CD14-positive monocyte (primary cell): ENCODE measurements around the gene LCE1E. TPM values are rescaled to one million over a fixed set of nuclear protein-coding genes. Genes with fewer than 3 reads are reported as not detected.

Experiments
- DNase-seq, 3 donors: peaks; one replicate each; pipeline ENCODE4 v3.0.0-alpha.2; 2011 to 2022
- H2AFZ ChIP-seq: 2 replicates; pipeline ENCODE4 v1.6.0; 2012; ENCODE audit warnings: mild to moderate bottlenecking, low read depth, low read length, inconsistent platforms; ENCODE audit not compliant: insufficient read depth, poor library complexity, severe bottlenecking
- H3K27ac ChIP-seq, 2 donors: 1 replicate in 1 of 2; 2 replicates in 1 of 2; pipeline ENCODE4 v1.5.1; 2012 to 2013; ENCODE audit warnings: low read length in 2 of 2, control low read depth in 1 of 2, inconsistent platforms in 1 of 2, low read depth in 1 of 2, mild to moderate bottlenecking in 1 of 2
- H3K27me3 ChIP-seq, 2 donors: one replicate each; pipeline versions ENCODE4 v1.6.0 to v1.6.1; 2011 to 2013; ENCODE audit warnings: low read length in 2 of 2; ENCODE audit not compliant: control insufficient read depth in 2 of 2, insufficient read depth in 2 of 2
- H3K36me3 ChIP-seq, 2 donors: replicated peaks in 1 of 2; 1 replicate in 1 of 2; 2 replicates in 1 of 2; pipeline versions ENCODE4 v1.5.1 to v1.6.1; 2012 to 2013; ENCODE audit warnings: low read length in 2 of 2, control low read depth in 1 of 2, inconsistent platforms in 1 of 2, mild to moderate bottlenecking in 1 of 2; ENCODE audit not compliant: insufficient read depth in 2 of 2, control insufficient read depth in 1 of 2
- H3K4me1 ChIP-seq, 2 donors: 1 replicate in 1 of 2; 2 replicates in 1 of 2; pipeline versions ENCODE4 v1.5.1 to v1.6.1; 2012 to 2013; ENCODE audit warnings: low read length in 2 of 2, control low read depth in 1 of 2, inconsistent platforms in 1 of 2, mild to moderate bottlenecking in 1 of 2, moderate library complexity in 1 of 2; ENCODE audit not compliant: insufficient read depth in 2 of 2, control insufficient read depth in 1 of 2
- H3K4me2 ChIP-seq: replicated peaks from 2 replicates; pipeline ENCODE3; 2012; ENCODE audit warnings: low read length, moderate library complexity, mild to moderate bottlenecking; ENCODE audit not compliant: poor library complexity, severe bottlenecking; ENCODE audit errors: extremely low read depth
- H3K4me3 ChIP-seq, 3 experiments: fragments of 200-600 bp in 1 of 3; sonication (generic) in 1 of 3; replicated peaks in 1 of 3; 1 replicate in 2 of 3; 2 replicates in 1 of 3; pipeline ENCODE4 v1.5.1; 2011 to 2013; ENCODE audit warnings: low read length in 3 of 3, mild to moderate bottlenecking in 3 of 3, control low read depth in 2 of 3, low read depth in 2 of 3, inconsistent platforms in 1 of 3, moderate library complexity in 1 of 3
- H3K79me2 ChIP-seq: 2 replicates; pipeline ENCODE4 v1.6.0; 2012; ENCODE audit warnings: mild to moderate bottlenecking, control low read depth, inconsistent platforms, low read length, moderate library complexity; ENCODE audit not compliant: insufficient read depth
- H3K9ac ChIP-seq: 2 replicates; pipeline ENCODE4 v1.6.0; 2017; ENCODE audit warnings: low read length, mild to moderate bottlenecking; ENCODE audit not compliant: insufficient read depth, poor library complexity, severe bottlenecking
- H3K9me3 ChIP-seq, 2 donors: replicated peaks in 1 of 2; 1 replicate in 1 of 2; 2 replicates in 1 of 2; pipeline versions ENCODE4 v1.5.1 to v1.6.1; 2012 to 2013; ENCODE audit warnings: low read length in 2 of 2, control low read depth in 1 of 2; ENCODE audit not compliant: control insufficient read depth in 1 of 2, insufficient read depth in 1 of 2
- H4K20me1 ChIP-seq: 2 replicates; pipeline ENCODE4 v1.6.0; 2012; ENCODE audit warnings: mild to moderate bottlenecking, low read length, control low read depth, moderate library complexity; ENCODE audit not compliant: insufficient read depth
- H3K27ac Mint-ChIP-seq, 7 donors: one replicate each; pipeline ENCODE4 v1.8.0; 2020; ENCODE audit warnings: mild to moderate bottlenecking in 7 of 7, mixed read lengths in 7 of 7, moderate library complexity in 6 of 7, inconsistent platforms in 2 of 7
- H3K27me3 Mint-ChIP-seq, 3 donors: one replicate each; pipeline ENCODE4 v1.8.0; 2021 to 2022; ENCODE audit warnings: low read depth in 3 of 3, mild to moderate bottlenecking in 3 of 3, mixed read lengths in 3 of 3, moderate library complexity in 3 of 3, inconsistent platforms in 1 of 3
- H3K36me3 Mint-ChIP-seq, 2 donors: one replicate each; pipeline ENCODE4 v1.8.0; 2020; ENCODE audit warnings: mixed read lengths in 2 of 2, inconsistent platforms in 1 of 2, mild to moderate bottlenecking in 1 of 2
- H3K4me1 Mint-ChIP-seq: one replicate; pipeline ENCODE4 v1.8.0; 2020; ENCODE audit warnings: mild to moderate bottlenecking, mixed read lengths
- H3K4me3 Mint-ChIP-seq, 2 donors: one replicate each; pipeline ENCODE4 v1.8.0; 2020; ENCODE audit warnings: mild to moderate bottlenecking in 2 of 2, mixed read lengths in 2 of 2, moderate library complexity in 1 of 2
- H3K9me3 Mint-ChIP-seq, 7 donors: one replicate each; pipeline ENCODE4 v1.8.0; 2020 to 2022; ENCODE audit warnings: mixed read lengths in 7 of 7, mild to moderate bottlenecking in 6 of 7, moderate library complexity in 6 of 7, inconsistent platforms in 2 of 7
- CTCF ChIP-seq: fragments of 200-600 bp; IDR thresholded peaks from one replicate; pipeline ENCODE4 v1.8.0; 2022; ENCODE audit warnings: antibody characterized with exemption, mild to moderate bottlenecking
- WGBS: methylation state at CpG from one replicate; pipeline ENCODE4 v1.1.5; 2013; ENCODE audit warnings: missing lambda C conversion rate; ENCODE audit not compliant: insufficient coverage; 5-methylcytosine and 5-hydroxymethylcytosine counted together
- intact Hi-C, 2 donors: fragments of 100-400 bp; cut with micrococcal nuclease; formaldehyde crosslinking; loops; one replicate each; pipeline versions ENCODE4 v1.15.0 to v1.15.1; 2023
- polyA plus RNA-seq, 3 donors: library from polyadenylated mRNA; depleted of rRNA in 1 of 3; unstranded in 2 of 3; stranded (reverse) in 1 of 3; fragments of 300-500 nt in 2 of 3; fragments of >200 nt in 1 of 3; fragmentation: Illumina TruSeq in 2 of 3; gene quantifications; 1 replicate in 2 of 3; 2 replicates in 1 of 3; pipeline ENCODE4 v1.2.3, GENCODE V29; 2012 to 2021

The LCE1E gene
- polyA plus RNA-seq, 3 donors = not detected

GRCh38 chr1:152739841-152740240 is 46.2 kb upstream of the LCE1E start:
- no peaks in the 10 kb centered on the region for H3K9me3 ChIP-seq
- no peak overlapping the region for H3K4me2 ChIP-seq
- H3K4me1 ChIP-seq = no peaks in the 10 kb centered on the region
- H4K20me1 ChIP-seq = no peaks in the 10 kb centered on the region
- Mint-ChIP-seq H3K4me3 (no peak overlapping the region), H3K9me3 (no peaks in the 10 kb centered on the region), H3K4me1 (no peaks in the 10 kb centered on the region), H3K36me3 (no peaks in the 10 kb centered on the region), H3K27ac (no peak overlapping the region), H3K27me3 (peaks cover 14 to 31% (median 15%) of the 10 kb centered on the region in 3 donors)
- intact Hi-C loops = no loop called here
- no peak for DNase-seq
- no peak overlapping the region for H3K9ac ChIP-seq
- WGBS = 100% methylated on average over 1 of the region's 3 CpGs
- no peak overlapping the region for H3K27ac ChIP-seq
- H3K79me2 ChIP-seq = no peaks in the 10 kb centered on the region
- no peak for TF ChIP-seq CTCF
- no peaks in the 10 kb centered on the region for H3K36me3 ChIP-seq
- peaks cover 0 to 2% of the 10 kb centered on the region in 2 donors for H3K27me3 ChIP-seq
- no peak overlapping the region for H2AFZ ChIP-seq
- H3K4me3 ChIP-seq = no peak overlapping the region

- H3K9me3 ChIP-seq = no peaks in the 10 kb centered on the region
- H2AFZ ChIP-seq = no peak overlapping the region
- H3K36me3 ChIP-seq = no peaks in the 10 kb centered on the region
- intact Hi-C loops = no loop called here
- Mint-ChIP-seq H3K27me3 (peaks cover 11 to 27% (median 17%) of the 10 kb centered on the region in 3 donors), H3K4me1 (peaks cover 2% of the 10 kb centered on the region), H3K4me3 (no peak overlapping the region), H3K9me3 (no peaks in the 10 kb centered on the region), H3K36me3 (no peaks in the 10 kb centered on the region), H3K27ac (no peak overlapping the region)
- H3K4me3 ChIP-seq = no peak overlapping the region
- H3K27ac ChIP-seq = no peak overlapping the region
- H3K4me2 ChIP-seq = no peak overlapping the region
- H4K20me1 ChIP-seq = no peaks in the 10 kb centered on the region
- H3K4me1 ChIP-seq = no peaks in the 10 kb centered on the region
- no peak for DNase-seq
- H3K27me3 ChIP-seq = peaks cover 0 to 2% of the 10 kb centered on the region in 2 donors
- no peak overlapping the region for H3K9ac ChIP-seq
- no peaks in the 10 kb centered on the region for H3K79me2 ChIP-seq
- no peak for TF ChIP-seq CTCF
Observed at GRCh38 chr1:152741656-152742055, 44.4 kb upstream of the LCE1E start.
